Activated T-helper 1 cell treated with anti-CD3 and anti-CD28 coated beads, Interleukin-12 subunit alpha, Interleukin-12 subunit beta, Interleukin-2, Interleukin-4 antibody, amounts not matched to agents 30 ng/mL and 10 ng/mL and 1 ng/mL, durations not matched to agents 14 hours and 24 hours and 36 hours (primary cell): ENCODE results near the gene AANAT. TPM values are rescaled to one million over a fixed set of nuclear protein-coding genes. Genes with fewer than 3 reads are reported as not detected.

Experiments
- DNase-seq: peaks from one replicate; pipeline ENCODE4 v3.0.0; 2021; ENCODE audit warnings: low spot score
- H3K27ac Mint-ChIP-seq: one replicate; pipeline ENCODE4 v1.8.0; 2021; ENCODE audit warnings: mild to moderate bottlenecking, mixed read lengths
- H3K27me3 Mint-ChIP-seq: one replicate; pipeline ENCODE4 v1.8.0; 2022; ENCODE audit warnings: mild to moderate bottlenecking, moderate library complexity, mixed read lengths; ENCODE audit not compliant: insufficient read depth
- H3K36me3 Mint-ChIP-seq: one replicate; pipeline ENCODE4 v1.8.0; 2021; ENCODE audit warnings: low read depth, mixed read lengths
- H3K4me1 Mint-ChIP-seq: one replicate; pipeline ENCODE4 v1.8.0; 2021; ENCODE audit warnings: low read depth, mixed read lengths
- H3K4me3 Mint-ChIP-seq: one replicate; pipeline ENCODE4 v1.8.0; 2021; ENCODE audit warnings: mild to moderate bottlenecking, moderate library complexity, mixed read lengths
- H3K9me3 Mint-ChIP-seq: one replicate; pipeline ENCODE4 v1.8.0; 2021; ENCODE audit warnings: mixed read lengths
- intact Hi-C: fragments of 100-400 bp; cut with micrococcal nuclease; formaldehyde crosslinking; loops from one replicate; pipeline ENCODE4 v1.15.1; 2024
- total RNA-seq: library from RNA; stranded (reverse); gene quantifications from 2 replicates; pipeline ENCODE4 v1.2.3, GENCODE V29; 2022

Gene AANAT
- total RNA-seq, 1 donor from 2014 or later, result not detected

DNA sequence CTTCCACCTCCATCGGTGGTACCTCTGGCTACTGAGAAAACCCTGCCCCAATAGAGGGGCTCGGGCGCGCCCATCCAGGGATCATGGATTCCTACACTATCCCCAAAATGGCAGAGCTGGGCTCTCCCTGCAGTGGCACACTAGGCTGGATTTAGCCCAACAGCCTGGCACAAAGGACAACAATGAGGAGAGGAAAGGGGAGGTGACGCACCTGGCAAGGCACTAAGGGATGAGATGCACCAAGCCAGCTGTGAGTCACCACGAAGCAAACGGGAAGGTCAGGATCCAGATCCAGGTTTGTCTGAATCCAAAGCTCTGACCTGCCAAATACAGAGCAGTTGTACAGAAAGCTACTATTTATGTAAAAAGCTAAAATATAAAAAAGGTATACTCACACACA is 32.5 kb upstream of the AANAT start:
- no peaks in the 10 kb centered on the region for H3K9me3 Mint-ChIP-seq
- no peak for DNase-seq
- H3K27me3 Mint-ChIP-seq, result no peaks in the 10 kb centered on the region
- intact Hi-C loops, result no loop called here
- H3K27ac Mint-ChIP-seq, result no peak overlapping the region
- no peak overlapping the region for H3K4me3 Mint-ChIP-seq
- peaks cover 8% of the 10 kb centered on the region for H3K4me1 Mint-ChIP-seq
- H3K36me3 Mint-ChIP-seq, result peaks cover 7% of the 10 kb centered on the region

DNA sequence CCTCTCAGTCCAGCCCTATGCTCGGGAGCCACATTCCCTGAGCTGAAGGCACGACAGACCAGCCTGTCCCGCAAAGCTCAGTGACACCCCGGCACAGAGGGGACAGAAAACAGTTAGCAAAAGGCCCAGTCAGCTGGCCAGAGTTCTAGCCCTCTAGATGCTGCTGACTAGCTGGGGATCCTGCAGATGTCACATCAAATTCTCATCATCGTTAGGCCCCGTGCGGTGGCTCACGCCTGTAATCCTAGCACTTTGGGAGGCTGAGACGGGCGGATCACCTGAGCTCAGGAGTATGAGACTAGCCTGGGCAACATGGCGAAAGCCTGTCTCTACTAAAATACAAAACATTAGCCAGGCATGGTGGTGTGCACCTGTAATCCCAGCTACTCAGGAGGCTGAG is 31.7 kb upstream of the AANAT start:
- H3K36me3 Mint-ChIP-seq, result peaks cover 5% of the 10 kb centered on the region
- intact Hi-C loops, result no loop called here
- no peak for DNase-seq

DNA sequence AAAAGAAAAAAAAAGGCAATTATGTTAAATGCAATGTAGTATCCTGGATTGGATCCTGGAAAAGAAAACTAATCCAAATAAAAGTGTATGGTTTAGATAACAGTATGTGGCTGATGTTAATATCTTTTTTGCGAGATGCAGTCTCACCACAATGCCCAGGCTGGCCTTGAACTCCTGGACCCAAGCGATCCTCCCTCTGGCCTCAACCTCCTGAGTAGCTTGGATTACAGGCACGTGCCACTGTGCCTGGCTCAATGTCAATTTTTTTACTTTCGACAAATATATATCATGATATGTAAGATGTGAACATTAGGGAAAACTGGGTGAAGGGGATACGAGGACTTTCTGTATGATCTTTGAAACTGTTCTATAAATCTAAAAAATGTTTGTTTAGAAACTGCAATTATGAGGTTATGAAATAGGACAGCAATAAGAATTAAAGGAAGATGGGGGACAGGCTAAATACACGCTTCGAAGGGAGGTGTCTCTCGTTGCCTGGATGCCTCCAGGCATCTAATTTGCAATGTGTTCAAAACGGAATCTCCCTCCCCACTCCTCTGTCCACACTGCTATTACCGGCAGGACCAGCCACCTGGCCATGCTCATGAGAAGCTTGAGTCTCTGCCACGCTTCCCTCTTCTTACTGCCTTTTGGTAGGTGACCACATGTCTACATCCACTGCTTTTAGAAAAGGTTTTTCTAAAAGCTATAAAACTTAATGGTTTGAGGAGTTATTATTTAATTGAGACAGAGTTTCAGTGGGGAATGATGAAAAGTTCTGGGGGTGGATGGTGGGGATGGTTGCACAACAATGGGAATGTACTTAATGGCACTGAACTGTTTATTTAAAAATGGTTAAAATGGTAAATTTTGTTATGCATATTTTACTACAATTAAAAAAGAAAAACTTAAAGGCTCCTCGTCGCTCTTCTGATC is 29.7 kb upstream of the AANAT start:
- no peak overlapping the region for H3K27ac Mint-ChIP-seq
- no peaks in the 10 kb centered on the region for H3K27me3 Mint-ChIP-seq

More for the DNA sequence above, 31.7 kb upstream of the AANAT start:
- Mint-ChIP-seq H3K4me1 (peaks cover 9% of the 10 kb centered on the region), H3K4me3 (no peak overlapping the region), H3K27me3 (no peaks in the 10 kb centered on the region), H3K9me3 (no peaks in the 10 kb centered on the region), H3K27ac (no peak overlapping the region)

DNA sequence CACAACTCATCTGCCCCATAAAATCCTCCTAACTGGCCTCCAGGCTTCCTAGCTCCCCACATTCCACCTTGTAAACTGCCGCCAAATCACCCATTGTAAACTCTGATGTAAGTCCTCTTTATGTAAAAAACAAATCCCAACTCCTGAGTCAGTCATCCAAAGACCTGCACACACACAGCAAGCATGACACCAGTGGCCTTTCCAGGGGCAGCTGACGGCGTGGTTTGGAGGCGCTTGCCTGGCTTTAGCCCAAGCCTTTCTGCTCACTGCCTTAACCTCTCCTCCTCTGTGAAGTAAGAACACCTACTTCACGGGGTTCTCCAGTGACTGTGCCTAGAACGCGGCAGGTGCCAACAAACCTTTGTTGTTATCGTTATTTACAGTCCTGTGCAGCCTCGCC is 28.5 kb upstream of the AANAT start:
- Mint-ChIP-seq H3K4me3 (no peak overlapping the region), H3K36me3 (peaks cover 6% of the 10 kb centered on the region), H3K9me3 (no peaks in the 10 kb centered on the region), H3K27me3 (no peaks in the 10 kb centered on the region), H3K4me1 (peaks cover 34% of the 10 kb centered on the region), H3K27ac (no peak overlapping the region)
- no peak for DNase-seq
- intact Hi-C loops, result no loop called here

More for the DNA sequence above, 29.7 kb upstream of the AANAT start:
- DNase-seq, result no peak
- no peak overlapping the region for H3K4me3 Mint-ChIP-seq
- H3K9me3 Mint-ChIP-seq, result no peaks in the 10 kb centered on the region
- H3K36me3 Mint-ChIP-seq, result peaks cover 5% of the 10 kb centered on the region
- intact Hi-C loops, result no loop called here
- peaks cover 23% of the 10 kb centered on the region for H3K4me1 Mint-ChIP-seq

DNA sequence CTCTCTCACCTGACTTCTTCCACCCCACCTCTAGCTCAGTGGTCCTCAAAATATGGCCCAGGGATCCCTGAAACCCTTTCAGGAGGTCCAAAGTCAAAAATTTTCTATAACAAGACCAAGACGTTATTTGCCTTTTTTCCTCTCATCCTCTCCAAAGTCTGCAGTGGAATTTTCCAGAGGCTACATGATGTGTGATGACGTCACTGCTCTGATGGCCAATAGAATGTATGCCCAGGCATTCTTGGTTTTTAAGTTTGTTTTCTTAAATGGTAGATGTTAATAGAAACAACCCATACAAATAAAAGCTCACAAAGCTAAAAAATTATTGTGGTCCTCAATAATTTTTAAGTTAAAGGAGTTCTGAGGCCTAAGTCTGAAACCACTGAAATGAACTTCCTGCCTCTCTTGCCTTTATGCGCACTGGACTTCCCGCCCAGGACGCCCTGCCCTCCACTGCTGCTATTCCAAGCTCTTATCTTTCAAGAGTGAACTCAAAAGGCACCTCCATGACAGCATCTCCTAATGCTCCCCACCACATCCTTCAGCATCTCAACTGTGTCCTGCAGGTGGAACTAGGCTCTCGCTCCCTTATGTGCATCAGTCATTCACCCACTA is 28.0 kb upstream of the AANAT start:
- no peaks in the 10 kb centered on the region for H3K27me3 Mint-ChIP-seq
- no peak overlapping the region for H3K4me3 Mint-ChIP-seq
- DNase-seq, result no peak
- peaks cover 35% of the 10 kb centered on the region for H3K4me1 Mint-ChIP-seq
- H3K27ac Mint-ChIP-seq, result no peak overlapping the region
- H3K36me3 Mint-ChIP-seq, result peaks cover 6% of the 10 kb centered on the region
- H3K9me3 Mint-ChIP-seq, result no peaks in the 10 kb centered on the region
- intact Hi-C loops, result no loop called here

DNA sequence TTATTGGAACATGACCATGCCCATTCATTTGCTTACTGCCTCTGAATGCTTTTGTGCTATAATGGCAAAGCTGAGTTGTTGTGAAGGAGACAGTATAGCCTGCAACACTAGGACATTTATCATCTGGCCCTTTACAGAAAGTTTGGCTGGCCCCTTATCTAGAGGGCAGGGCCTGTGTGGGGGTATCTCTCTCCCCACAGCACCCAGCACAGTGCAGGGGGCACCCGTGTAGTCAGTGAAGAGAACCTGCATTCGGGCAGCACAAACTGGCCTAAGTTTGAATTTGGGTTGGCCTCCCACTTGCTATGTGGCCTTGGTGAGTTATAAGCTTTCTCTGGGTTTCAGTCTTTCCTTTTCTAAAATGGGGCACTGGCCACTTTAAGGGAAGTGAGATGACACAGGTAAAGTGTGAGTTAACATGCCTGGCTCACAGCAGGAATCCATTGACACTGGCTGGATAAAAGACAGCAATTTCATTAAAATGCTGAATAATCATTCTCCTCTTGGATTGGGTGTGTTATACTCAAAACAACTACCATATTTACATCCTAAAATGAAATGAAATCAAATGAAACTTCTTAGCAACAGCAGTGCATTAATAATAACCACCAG is 26.5 kb upstream of the AANAT start:
- Mint-ChIP-seq H3K27ac (no peak overlapping the region), H3K9me3 (no peaks in the 10 kb centered on the region), H3K4me3 (no peak overlapping the region), H3K4me1 (peaks cover 50% of the 10 kb centered on the region), H3K27me3 (no peaks in the 10 kb centered on the region), H3K36me3 (peaks cover 6% of the 10 kb centered on the region)
- DNase-seq, result no peak
- intact Hi-C loops, result no loop called here

DNA sequence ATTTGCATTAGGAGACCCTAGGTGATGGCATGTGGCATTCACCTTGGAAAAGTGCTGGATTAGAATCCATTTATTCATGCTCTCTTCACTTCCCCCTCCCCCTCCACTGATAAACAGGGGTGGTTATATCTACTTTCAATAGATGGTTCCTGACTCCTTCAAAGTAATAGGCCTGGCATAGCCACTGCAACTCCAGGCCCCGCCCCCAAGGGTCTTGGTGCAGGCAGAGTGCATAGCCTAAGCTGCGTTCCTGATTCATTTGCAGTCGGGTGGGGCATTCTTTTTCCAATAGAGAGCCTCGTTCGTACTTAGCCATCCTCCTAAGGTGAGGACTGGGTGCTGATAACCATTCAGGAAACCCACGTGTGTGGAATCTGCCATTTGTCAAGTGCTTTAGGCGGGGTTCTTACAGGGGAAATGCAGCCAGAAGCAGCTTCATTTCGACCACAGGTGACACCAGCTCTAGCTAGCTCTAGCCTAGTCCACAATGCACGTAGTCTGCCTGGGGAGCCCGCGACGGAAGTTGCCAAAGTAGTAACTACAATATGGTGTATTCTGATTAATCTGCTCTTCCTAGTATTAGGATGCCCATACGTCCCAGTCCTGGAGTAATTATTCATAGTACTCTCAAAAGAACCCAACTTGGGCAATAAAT is 25.6 kb upstream of the AANAT start:
- Mint-ChIP-seq H3K27ac (peak overlapping the region; percentile 69), H3K4me1 (peaks cover 59% of the 10 kb centered on the region), H3K27me3 (no peaks in the 10 kb centered on the region), H3K9me3 (no peaks in the 10 kb centered on the region), H3K4me3 (no peak overlapping the region), H3K36me3 (peaks cover 6% of the 10 kb centered on the region)
- intact Hi-C loops, result no loop called here
- DNase-seq, result no peak

DNA sequence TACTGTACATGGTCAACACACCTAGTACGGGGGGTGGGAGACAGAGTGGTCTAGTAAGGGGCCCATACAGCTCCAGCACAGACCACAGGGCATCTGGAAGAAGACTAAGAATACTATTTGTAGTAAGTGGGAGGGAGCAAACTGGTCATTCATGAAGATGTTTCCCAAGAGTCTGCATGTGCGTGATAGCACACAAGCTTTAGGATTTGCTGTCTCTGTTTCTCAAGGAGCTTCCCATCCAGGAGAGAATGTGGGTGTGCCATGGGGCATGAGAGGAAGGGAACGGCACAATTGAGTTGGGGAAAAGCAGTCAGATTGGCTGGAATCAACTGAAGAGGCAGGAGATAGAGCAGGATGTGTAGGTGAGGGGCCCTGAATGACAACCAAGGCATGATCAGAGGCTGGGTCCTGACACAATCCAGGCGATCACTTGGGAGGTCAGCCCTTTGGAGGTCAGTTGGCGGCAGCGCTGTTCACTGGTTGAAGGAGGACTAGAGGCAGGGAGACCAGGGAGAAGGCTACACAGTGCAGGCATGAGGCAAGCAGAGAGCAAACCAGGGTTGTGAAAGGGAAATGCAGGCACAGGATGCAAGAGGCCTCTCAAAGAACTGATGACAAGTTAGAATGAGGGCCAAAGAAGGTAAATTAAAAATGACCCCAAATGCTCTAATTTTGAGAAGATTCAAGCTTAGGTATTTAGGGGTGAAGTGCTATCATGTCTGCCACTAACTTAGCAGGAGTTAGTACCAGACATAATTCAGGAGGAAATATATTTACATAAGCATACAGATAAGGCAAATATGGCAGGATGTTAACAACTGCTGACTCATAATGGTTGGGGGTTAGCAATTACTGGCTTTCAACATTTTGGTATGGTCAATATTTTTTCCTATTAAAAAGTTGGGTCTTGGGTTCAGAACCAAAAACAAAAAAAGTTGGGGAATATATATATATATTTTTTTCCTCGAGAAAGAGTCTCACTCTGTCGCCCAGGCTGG is 24.8 kb upstream of the AANAT start:
- DNase-seq, result no peak
- Mint-ChIP-seq H3K27me3 (no peaks in the 10 kb centered on the region), H3K4me3 (no peak overlapping the region), H3K27ac (peak overlapping the region; percentile 69), H3K9me3 (no peaks in the 10 kb centered on the region), H3K4me1 (peaks cover 67% of the 10 kb centered on the region), H3K36me3 (peaks cover 4% of the 10 kb centered on the region)
- intact Hi-C loops, result no loop called here

DNA sequence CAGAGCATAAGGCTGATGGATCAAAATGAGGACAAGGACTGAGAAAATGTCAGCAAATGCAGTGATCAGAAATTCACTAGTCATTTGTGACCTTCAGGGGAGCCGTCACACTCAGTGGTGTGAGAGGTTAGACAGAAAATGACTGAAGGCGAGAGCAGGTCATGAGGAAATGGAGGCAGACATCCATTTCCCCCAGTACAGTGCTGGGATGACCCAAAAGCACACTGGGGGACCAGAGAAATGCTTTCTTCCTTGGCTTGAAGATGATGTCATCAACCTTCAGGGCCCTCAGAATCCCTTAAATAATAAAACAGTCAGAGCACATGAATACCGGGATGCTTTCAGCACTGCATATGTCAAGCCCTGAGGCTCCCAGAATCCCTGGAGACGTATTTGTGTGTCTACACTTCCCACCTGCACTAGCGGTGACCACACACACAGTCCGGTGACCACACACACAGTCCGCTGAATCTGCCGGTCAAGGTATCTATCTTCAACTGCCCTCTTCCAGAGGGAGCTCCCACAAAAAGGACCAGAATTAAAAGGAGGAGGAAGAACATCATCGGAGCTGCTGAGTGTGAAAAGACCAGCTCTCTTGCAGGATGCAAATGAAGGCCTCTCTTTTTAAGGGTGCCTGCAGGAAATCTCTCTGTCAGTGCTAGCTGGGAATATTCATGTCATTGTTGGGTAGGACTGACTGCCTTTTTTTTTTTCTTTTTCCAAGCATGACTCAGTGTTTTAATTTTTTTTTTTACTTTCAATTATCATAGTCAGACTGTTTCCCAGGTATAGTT is 22.7 kb upstream of the AANAT start:
- H3K27me3 Mint-ChIP-seq, result no peaks in the 10 kb centered on the region
- DNase-seq, result no peak
- intact Hi-C loops, result no loop called here
- peaks cover 81% of the 10 kb centered on the region for H3K4me1 Mint-ChIP-seq
- no peaks in the 10 kb centered on the region for H3K9me3 Mint-ChIP-seq
- no peak overlapping the region for H3K27ac Mint-ChIP-seq
- peaks cover 1% of the 10 kb centered on the region for H3K36me3 Mint-ChIP-seq
- H3K4me3 Mint-ChIP-seq, result no peak overlapping the region

DNA sequence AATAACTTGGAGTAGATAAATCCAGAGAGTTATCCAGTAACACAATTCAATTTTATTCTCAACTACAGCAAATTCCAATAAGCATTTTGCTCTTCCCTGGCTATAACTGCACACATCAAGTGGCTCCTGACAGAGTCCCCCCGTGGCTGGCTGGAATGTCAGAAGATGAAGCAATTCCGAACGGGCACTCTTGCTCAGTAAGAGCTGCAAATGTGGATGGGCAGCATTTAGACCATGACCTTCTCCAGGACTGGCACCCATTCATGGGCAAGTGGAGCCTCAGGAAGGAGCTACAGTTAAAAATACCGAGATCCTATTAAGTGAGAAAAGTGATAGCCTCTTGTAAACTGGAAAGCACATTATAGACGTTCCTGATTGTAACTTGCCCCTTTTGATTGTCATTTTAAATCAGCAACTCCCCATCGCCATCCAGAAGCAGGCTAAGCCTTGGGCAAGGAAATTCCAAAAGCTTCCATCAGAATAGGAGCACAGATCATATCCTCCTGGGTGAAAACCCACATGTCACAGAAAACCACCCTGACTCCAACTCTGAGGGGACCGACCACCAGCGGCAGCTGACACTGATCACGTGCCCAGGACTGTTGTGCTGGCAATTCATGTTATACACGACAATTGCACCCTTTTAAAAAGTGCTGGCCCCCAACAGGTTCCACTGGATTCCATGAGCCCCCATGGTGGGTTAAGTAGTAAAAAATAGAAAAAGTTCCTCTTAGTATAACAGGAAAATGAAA is 21.5 kb upstream of the AANAT start:
- DNase-seq, result no peak
- Mint-ChIP-seq H3K27me3 (no peaks in the 10 kb centered on the region), H3K9me3 (no peaks in the 10 kb centered on the region), H3K27ac (peak overlapping the region; percentile 42), H3K4me1 (peaks cover 88% of the 10 kb centered on the region), H3K4me3 (no peak overlapping the region), H3K36me3 (peaks cover 1% of the 10 kb centered on the region)
- intact Hi-C loops, result no loop called here
